SK-MEL-5 (cell line): ENCODE results near the gene HIBADH. TPM values are rescaled to one million over a fixed set of nuclear protein-coding genes. Genes with fewer than 3 reads are reported as not detected.
"Not testable (repeated sequence)": the region's sequence is repeated elsewhere in the genome, so short reads cannot be mapped to it uniquely, and the experiment has no call there.

Experiments used
- DNase-seq: peaks from one replicate; pipeline ENCODE4 v3.0.0-alpha.2; 2016; ENCODE audit warnings: low read depth, low spot score
- in situ Hi-C: cut with HindIII; loops from 2 replicates; pipeline ENCODE4 v1.10.0; 2016; ENCODE audit warnings: low sequenced_read_pairs, high pct_unique_total_duplicates, low pct_unique_long_range_greater_than_20kb
- total RNA-seq: library from RNA; depleted of rRNA; stranded (reverse); fragments of >200 nt; shearing (Covaris generic); gene quantifications from 2 replicates; pipeline ENCODE4 v1.2.3, GENCODE V29; 2014

HIBADH gene
- total RNA-seq, 1 experiment from 2014 or later: 135 TPM

DNA sequence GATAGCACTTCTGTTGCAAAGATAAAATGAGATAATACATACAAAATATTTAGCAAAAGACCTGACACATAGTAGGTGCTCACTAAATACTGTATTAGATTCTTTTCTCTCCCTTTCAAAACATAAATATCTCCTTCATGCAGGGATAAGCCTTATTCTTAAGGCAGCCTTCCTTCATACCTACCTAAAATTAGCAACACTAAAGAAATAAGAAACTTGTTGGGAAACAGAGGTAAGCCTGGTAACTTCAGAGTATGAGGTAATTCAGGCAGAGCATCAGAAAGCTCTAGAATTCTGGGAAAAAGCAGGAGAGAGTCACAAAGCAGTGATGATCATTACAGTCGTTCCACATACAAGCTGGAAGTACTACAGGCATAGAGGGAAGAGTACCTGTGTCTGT is 15.2 kb downstream of the HIBADH start:
- in situ Hi-C loops: no loop called here
- no peak for DNase-seq

DNA sequence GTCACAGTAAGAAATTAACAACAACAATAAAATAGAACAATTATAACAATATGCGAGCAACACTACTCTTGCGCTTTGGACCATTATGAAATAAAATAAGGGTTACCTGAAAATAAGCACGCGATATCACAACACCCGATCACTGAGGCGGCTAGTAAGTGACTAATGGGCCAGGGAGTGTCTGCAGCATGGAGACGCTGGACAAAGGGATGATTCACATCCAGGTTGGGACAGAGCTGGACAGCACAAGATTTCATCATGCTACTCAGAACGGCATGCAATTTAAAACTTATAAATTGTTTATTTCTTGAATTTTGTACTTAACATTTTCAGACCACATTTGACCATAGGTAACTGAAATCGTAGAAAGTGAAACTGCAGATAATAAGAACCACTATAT is 15.6 kb downstream of the HIBADH start:
- in situ Hi-C loops: no loop called here
- no peak for DNase-seq

DNA sequence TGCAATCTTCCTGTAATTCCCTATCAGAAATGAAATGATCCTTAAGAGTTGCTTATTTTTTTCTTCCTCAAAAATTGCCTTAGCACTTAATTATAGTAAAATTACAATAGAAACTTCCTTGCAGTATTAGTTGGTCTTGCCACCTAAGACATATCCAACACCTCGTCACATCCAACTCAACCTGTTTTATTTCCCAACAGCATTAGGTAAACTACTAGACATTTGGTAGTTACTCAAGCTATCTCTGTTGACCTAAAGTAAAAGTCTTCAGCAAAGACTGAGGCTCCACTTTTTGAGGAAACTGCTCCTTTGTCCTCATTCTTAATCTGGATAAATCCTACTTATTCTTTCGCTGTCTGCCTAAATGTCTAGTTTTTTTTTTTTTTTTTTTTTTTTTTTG is 20.4 kb downstream of the HIBADH start:
- in situ Hi-C loops: no loop called here
- DNase-seq: no peak

DNA sequence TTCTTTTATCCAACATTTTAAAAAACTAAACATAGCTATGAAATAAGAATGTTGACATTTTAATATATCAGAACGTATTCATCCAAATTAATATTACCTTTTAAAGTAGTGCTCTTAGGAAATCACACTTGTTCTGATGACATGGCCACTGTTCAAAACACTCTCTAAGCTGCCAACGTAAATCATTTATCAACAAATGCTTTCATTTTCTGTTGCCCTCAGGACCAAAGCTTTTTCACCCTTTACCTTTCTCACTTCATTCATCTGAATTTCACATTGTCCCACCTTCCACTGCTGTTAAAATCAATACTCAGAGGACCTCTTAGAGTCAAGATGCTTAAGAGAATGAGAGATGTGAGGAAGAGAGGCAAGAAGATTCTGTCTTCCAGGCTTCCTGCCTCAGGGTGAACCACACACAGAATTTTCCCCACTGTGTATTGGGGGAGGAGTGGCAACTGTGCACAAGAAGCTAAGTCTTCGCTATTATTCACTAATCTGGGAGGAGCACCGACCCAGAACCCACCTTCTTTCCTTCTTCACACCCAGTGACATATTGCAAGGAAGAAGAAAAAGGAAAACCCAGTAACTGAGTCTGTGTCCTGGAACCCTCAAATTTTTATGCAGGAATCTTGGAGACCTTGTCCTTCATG is 21.0 kb downstream of the HIBADH start:
- in situ Hi-C loops: no loop called here
- DNase-seq: peak; percentile 39

DNA sequence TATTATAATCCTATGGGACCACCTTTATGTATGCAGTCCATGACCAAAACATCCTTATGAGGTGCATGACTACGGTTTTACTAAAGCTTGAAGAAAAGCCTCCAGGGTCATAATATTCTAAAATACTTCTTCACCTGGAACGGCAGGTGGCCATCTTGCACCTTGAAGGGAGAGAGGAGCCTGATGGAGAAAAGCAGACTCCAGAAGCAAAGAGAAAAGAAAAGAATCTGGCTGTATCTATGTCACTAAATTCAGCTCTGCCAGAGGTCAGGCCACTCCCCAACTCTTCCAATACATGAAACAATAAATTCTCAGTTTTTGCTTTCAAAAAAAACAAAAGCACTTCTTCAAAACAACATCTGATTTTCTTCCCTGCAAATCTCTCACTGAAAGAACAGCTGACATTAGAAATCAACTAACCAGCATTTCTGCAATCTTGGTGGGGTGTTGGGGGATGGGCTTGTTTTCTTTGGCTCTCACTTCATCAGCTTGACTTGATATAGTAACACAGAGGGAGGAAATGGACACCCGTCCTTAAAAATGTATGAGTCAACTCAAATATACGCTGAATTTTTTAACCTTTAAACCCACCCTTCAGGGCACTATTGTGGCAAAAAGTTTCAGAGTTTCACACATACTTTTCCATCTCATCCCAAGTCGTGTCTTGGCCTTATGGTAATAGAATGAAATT is 21.7 kb downstream of the HIBADH start:
- peak; percentile 49 for DNase-seq
- in situ Hi-C loops: no loop called here

DNA sequence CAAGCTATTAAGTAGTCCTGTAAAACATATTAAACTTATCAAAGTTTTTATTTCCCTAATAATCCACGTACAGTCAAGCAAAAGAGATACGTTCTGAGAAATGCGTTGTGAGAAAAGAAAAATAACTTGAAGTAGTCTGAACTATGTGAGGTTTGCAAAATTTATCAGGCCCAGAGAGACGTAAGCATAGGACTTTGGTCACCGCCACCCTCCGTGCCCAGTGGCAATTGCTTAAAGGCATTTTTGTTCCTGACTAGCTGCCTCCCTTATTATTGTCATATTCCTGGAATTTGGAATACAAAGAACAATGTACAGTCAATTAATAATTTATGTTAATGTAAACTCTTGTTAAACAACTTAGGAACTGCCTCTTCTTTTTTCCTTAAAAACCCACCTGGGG is 22.8 kb downstream of the HIBADH start:
- no peak for DNase-seq
- in situ Hi-C loops: no loop called here

DNA sequence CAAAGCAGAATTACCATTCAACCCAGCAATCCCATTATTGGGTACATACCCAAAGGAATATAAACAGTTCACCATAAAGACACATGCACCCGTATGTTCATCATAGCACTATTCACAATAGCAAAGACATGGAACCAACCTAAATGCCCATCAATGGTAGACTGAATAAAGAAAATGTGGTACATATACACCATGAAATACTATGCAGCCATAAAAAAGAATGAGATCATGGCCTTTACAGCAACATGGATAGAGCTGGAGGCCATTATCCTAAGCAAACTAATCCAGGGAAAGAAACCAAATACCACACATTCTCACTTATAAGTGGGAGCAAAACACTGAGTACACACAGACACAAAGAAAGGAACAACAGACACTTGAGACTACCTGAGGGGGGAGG is 23.6 kb downstream of the HIBADH start:
- DNase-seq, in situ Hi-C loops: not testable (repeated sequence)

DNA sequence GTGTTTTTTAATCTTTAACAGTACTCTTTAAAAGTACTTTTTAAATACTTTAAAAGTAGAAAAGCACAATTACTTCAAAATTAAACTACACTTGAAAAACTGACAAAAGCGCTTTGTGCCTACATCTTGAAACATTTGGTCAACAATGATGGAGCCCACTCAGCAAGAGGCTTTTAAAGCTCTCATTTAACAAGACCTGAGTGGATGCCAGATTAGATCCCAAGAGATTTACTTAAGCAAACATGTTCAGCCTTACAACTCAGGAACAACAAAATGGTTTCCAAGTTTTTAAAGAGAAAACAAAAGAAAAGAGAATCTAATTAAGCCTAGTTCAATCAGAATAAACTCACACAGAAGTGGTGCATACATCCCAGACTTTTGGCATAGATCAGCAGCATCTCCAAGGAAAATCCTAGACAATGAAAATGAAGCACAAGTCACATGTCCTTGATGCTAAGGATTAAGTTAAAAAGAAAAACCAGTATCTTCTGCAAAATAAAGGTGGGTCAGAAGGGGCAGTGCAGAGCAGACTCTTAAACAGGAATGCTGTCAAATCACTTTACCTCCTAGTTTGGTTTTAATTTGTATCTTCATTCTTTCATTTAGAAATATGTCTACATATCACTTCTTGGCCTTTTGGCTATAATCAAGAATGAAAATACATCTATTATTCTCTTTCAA is 26.2 kb downstream of the HIBADH start:
- in situ Hi-C loops: no loop called here
- DNase-seq: no peak

DNA sequence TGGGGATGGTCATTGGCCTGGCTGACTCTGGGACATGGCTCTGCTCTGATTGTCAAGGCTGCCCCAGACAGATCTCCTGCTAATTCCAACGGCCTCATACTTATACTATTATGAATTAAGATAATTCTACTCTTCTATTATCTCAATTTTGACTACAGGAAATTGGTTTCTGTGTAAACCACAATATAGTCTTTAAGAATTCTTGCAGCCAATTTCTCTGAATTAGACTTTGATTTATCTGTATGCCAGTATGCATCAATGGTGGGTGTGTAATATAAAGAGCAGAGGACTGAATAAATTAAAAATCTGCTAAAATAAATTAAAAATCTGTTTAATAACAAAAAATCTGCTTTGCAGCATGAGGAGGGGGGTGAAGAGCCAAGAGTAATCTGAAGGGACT is 27.0 kb downstream of the HIBADH start:
- no peak for DNase-seq
- in situ Hi-C loops: no loop called here

DNA sequence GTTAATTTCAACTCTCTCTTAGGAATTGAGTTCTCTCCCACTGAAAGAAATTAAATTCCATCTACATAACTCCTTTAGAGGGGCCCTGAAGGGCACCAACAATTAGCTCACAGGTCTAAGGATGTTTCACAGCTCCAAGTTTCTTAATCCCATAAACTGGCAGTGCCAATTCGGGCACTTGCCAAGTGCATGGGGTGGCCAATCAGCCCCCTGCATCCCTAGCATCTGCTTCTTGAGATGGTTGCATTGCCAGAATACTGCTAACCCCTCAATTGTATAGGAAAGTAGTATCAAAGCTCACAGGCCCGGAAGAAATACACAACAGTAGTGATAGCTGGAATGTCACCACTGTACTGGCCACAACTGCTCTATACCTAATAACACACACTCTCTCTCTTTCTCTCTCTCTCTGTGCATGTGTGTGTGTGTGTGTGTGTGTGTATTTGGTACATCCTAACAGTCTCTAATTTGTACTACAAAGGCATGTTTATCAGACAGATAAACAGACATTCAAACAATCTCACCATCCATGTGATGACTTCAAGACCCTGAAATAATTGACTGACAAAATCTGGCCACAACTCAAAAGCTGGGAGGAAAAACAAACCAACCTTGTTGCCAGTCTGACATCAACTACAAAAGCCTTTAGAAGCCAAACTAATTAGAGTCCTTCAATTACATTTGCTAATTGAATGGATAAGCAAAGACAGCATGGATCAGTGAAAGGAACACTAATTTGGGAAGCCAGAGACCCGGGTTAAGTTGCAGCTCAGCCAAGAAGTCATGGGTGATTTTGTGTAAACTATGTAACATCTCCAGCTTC is 27.8 kb downstream of the HIBADH start:
- no peak for DNase-seq

DNA sequence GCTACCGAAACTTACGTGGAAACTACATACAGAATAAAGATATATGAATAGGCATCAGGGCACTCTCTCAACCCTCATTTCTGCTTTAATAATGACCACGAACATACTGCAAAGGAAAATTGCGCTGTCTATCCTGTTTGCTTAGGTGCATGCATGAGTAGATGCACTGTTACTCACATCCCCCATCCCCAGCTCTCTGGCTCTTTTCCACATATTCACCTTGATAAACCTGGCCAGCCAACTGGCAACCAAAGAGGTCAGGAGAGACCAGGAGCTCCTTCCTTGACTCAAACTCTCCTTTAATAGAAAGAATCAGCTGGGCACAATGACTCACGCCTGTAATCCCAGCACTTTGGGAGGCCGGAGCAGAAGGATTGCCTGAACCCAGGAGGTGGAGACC is 29.6 kb downstream of the HIBADH start:
- DNase-seq: no peak
- in situ Hi-C loops: no loop called here

More for the DNA sequence above, 27.8 kb downstream of the HIBADH start:
- in situ Hi-C loops: no loop called here

DNA sequence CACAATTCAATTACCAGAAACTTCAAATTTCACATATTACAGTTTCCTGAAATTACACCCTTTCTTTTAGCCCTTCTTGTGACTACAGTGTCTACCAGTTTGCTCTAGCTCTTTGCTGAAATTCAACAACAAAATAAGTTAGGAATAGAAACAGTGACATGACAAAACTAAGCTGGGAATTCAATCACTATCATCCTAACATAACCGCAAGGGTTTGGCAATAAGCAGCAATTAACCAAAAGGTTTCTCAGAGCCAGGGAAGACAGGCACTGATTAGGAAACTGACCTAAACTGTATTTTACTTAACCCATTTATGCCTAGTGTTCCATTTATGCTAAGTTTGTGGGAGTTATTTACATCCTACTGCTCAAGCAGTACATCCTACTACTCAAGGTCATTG is 31.3 kb downstream of the HIBADH start:
- no peak for DNase-seq
- in situ Hi-C loops: no loop called here

DNA sequence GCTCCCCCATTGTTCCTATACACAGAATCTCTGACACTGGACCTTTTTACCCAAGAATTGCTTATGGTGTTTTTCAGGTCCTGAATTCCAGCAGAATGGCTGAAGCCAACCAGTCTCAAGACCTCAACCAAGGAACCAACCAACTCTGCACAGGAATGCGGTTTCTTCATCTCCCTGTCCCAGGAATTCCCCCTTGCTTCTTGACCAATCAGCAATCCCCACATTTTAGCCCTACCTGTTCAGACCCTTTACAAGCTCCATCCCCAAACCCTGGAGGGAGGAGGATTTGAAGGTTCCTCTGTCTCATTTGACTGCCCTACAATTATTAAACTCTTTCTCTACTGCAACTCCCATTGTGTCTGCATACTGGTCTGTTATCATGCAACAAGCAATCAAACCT is 35.5 kb downstream of the HIBADH start:
- in situ Hi-C loops: no loop called here
- no peak for DNase-seq

DNA sequence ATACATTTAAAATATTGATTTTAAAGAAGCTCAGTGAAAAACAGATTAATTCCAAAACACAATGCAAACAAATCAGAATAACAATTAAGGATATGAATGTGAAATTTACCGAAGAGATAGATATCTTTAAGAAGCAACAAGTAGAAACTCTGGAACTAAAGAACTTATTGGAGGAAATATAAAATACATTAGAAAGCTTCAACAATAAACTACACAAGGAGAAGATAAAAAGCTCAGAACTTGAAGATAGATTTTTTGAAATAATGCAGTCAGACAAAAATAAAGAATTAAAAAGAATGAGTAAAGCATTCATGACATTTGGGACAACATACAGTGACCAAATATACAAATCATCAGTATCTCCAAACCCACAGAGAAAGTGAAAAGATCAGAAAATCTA is 43.2 kb downstream of the HIBADH start:
- in situ Hi-C loops: no loop called here
- DNase-seq: no peak

DNA sequence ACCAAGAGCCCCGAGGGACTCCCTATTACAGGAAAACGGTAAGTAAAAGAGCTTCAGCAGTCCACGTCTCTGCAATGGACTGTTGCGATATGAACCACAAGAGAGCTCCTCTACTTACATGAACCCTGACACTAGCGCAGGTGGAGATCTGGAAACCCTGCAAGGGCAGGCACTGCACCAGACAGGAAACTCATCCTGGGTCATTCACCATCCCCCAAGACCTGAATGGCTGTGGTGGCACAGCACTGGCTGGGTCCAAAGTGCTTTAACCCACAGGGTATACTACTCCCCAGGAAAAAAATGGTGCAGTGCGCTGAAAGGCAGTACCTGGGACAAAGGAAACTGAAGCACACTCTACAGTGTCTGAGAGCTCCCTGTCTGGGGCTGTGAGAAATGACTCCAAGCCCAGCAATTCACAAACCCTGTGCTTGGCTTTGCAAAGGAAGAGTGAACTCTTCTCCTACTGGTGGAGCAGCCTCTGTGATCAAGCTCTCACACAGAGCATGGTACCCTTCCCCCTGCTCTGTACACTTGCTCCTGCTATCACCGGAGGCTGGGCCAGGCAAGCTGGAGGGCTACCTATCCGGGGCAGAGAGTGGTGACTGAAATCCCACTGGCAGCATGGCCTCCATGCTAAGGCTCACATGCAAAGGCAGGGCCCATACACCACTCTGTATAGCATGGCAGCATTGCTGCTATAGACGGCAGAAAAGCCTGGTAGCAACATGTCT is 44.9 kb downstream of the HIBADH start:
- in situ Hi-C loops: no loop called here
- DNase-seq: no peak

DNA sequence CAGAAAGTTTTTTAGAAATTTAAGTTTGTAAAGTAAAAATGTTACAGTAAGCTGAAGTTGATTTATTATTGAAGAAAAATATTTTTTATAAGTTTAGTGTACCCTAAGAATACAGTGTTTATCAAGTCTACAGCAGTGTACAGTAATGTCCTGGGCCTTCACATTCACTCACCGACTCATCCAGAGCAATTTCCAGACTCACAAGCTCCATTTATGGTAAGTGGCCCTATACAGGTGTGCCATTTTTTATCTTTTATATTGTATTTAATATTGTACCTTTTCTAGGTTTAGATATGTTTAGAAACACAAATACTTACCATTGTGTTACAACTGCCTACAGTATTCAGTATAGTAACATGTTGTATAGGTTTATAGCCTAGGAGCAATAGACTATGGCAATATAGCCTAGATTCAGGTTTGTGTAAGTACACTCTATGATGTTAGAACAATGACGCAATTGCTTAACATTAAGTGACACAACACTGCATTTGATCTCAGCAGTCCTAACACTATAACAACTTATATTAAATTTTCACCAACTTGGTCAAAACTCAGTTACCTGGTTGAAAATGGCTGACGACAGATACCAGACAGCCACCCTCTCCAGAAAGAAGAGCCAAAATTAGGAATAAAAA is 45.7 kb downstream of the HIBADH start:
- DNase-seq: no peak
- in situ Hi-C loops: no loop called here

DNA sequence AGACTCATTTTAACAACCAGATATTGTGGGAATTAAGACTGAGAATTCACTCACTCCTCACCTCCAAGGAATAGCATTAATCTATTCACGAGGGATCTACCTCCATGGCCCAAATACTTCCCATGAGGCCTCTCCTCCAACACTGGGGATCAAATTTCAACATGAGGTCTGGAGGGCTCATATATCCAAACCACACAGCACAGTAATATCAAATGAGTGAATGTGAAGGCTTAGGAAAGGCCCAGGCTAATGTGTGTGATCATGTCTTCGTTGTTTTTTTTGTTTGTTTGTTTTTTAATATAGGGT is 46.5 kb downstream of the HIBADH start:
- DNase-seq: no peak
- in situ Hi-C loops: no loop called here
